ENCODE measurements around the gene DIABLO.
A peak's percentile ranks its signal among the peaks of the same experiment; 100 is the strongest.

DIABLO gene

DNA sequence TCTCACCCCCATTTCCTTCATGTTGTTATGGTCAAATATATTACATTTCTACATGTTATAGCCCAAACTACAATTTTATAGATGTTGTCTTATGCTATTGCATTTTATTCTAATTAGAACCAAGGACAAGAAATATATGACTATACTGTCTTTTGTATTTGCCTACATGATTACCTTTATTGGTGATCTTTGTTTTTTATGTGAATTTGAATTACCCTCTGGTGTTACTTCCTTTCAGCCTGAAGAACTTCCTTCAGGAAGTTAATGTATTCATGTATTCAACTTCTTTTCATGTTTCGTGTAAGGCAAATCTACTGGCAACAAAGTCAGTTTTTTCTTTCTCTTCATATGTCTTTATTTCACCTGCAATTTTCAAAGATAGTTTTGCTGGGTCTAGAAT is 31.0 kb downstream of the DIABLO start:
- no peaks in the 10 kb centered on the region for H3K79me1 ChIP-seq (ENCODE audit: low read length)
- no peak overlapping the region for H3K4me2 ChIP-seq (ENCODE audit: low read length)
- H3K27ac ChIP-seq (ENCODE audit: low read depth, low read length): no peak overlapping the region
- H3K4ac ChIP-seq (ENCODE audit: low read depth, low read length): no peak overlapping the region
- no peak overlapping the region for H4K12ac ChIP-seq (ENCODE audit: low read depth, low read length)
- no peaks in the 10 kb centered on the region for H3K79me2 ChIP-seq (ENCODE audit: control insufficient read depth, insufficient read depth, low read length, poor library complexity)
- no peak for DNase-seq
- H3K9ac ChIP-seq (ENCODE audit: low read length): no peak overlapping the region
- H2AK5ac ChIP-seq (ENCODE audit: low read length): no peak overlapping the region
- no peak overlapping the region for H3K4me3 ChIP-seq (ENCODE audit: low read depth, low read length)
- no peak overlapping the region for H2AFZ ChIP-seq (ENCODE audit: insufficient read depth, low read length, poor library complexity)
- H3K14ac ChIP-seq (ENCODE audit: low read length): no peak overlapping the region
- H3K27me3 ChIP-seq (ENCODE audit: insufficient read depth, low read length): no peaks in the 10 kb centered on the region
- no peak overlapping the region for H3K23ac ChIP-seq (ENCODE audit: low read length)
- no peaks in the 10 kb centered on the region for H3K36me3 ChIP-seq (ENCODE audit: control insufficient read depth in 1 of 2, insufficient read depth in 2 of 2, low read length in 2 of 2)
- no peaks in the 10 kb centered on the region for H3K4me1 ChIP-seq (ENCODE audit: control insufficient read depth in 1 of 2, insufficient read depth in 2 of 2, low read length in 2 of 2)
- H4K91ac ChIP-seq (ENCODE audit: low read depth, low read length): no peak overlapping the region
- H3K18ac ChIP-seq (ENCODE audit: low read length): no peak overlapping the region
- H4K8ac ChIP-seq (ENCODE audit: low read depth, low read length): no peak overlapping the region
- peaks cover 2% of the 10 kb centered on the region for H3K9me3 ChIP-seq (ENCODE audit: insufficient read depth, low read depth, low read length)
- no CpG with 5 or more reads among the region's 1 CpG for WGBS (ENCODE audit: extremely low coverage, insufficient coverage, insufficient read length)
- H2BK12ac ChIP-seq (ENCODE audit: low read length): no peak overlapping the region
- no peak overlapping the region for H2BK120ac ChIP-seq (ENCODE audit: insufficient read depth, low read length, poor library complexity)
- H2BK5ac ChIP-seq (ENCODE audit: low read depth, low read length, poor library complexity): no peak overlapping the region

DNA sequence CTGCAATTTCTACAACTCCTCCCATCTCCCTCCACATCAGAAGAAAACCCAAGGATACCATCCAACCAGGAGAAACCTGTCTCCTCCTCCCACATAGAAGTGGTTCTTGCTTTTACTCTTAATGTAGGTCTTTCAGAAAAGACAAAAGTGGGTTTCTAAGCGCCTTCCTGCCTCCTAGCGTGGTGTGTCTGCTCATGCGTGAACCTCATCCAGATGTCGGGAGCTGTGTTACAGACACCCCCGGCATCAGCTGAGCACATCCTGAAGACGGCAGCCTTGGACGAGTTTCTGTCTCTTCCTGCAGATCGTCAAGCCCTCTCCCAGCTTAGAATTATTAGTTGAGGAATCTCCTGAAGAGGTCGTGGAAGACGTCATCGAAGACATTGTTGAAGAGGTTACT is 33.4 kb downstream of the DIABLO start:
- WGBS (ENCODE audit: extremely low coverage, insufficient coverage, insufficient read length): no CpG with 5 or more reads among the region's 11 CpGs
- H3K79me2 ChIP-seq (ENCODE audit: control insufficient read depth, insufficient read depth, low read length, poor library complexity): no peaks in the 10 kb centered on the region
- no peak overlapping the region for H3K14ac ChIP-seq (ENCODE audit: low read length)
- H2BK12ac ChIP-seq (ENCODE audit: low read length): no peak overlapping the region
- no peak for DNase-seq
- no peak overlapping the region for H2AFZ ChIP-seq (ENCODE audit: insufficient read depth, low read length, poor library complexity)
- no peak overlapping the region for H2AK5ac ChIP-seq (ENCODE audit: low read length)
- H3K9me3 ChIP-seq (ENCODE audit: insufficient read depth, low read depth, low read length): peaks cover 2% of the 10 kb centered on the region
- H3K9ac ChIP-seq (ENCODE audit: low read length): no peak overlapping the region
- H4K91ac ChIP-seq (ENCODE audit: low read depth, low read length): no peak overlapping the region
- no peak overlapping the region for H4K12ac ChIP-seq (ENCODE audit: low read depth, low read length)
- no peaks in the 10 kb centered on the region for H3K4me1 ChIP-seq (ENCODE audit: control insufficient read depth in 1 of 2, insufficient read depth in 2 of 2, low read length in 2 of 2)
- H3K4me3 ChIP-seq (ENCODE audit: low read depth, low read length): no peak overlapping the region
- H3K4ac ChIP-seq (ENCODE audit: low read depth, low read length): no peak overlapping the region
- H3K4me2 ChIP-seq (ENCODE audit: low read length): no peak overlapping the region
- no peaks in the 10 kb centered on the region for H3K36me3 ChIP-seq (ENCODE audit: control insufficient read depth in 1 of 2, insufficient read depth in 2 of 2, low read length in 2 of 2)
- H3K27me3 ChIP-seq (ENCODE audit: insufficient read depth, low read length): no peaks in the 10 kb centered on the region
- no peak overlapping the region for H2BK5ac ChIP-seq (ENCODE audit: low read depth, low read length, poor library complexity)
- H4K8ac ChIP-seq (ENCODE audit: low read depth, low read length): no peak overlapping the region
- H3K27ac ChIP-seq (ENCODE audit: low read depth, low read length): no peak overlapping the region
- no peak overlapping the region for H2BK120ac ChIP-seq (ENCODE audit: insufficient read depth, low read length, poor library complexity)
- no peak overlapping the region for H3K23ac ChIP-seq (ENCODE audit: low read length)
- H3K79me1 ChIP-seq (ENCODE audit: low read length): no peaks in the 10 kb centered on the region
- H3K18ac ChIP-seq (ENCODE audit: low read length): no peak overlapping the region

GRCh38 chr12:122190842-122191668 is 34.8 kb downstream of the DIABLO start:
- WGBS (ENCODE audit: extremely low coverage, insufficient coverage, insufficient read length): no CpG with 5 or more reads among the region's 18 CpGs
- no peaks in the 10 kb centered on the region for H3K79me2 ChIP-seq (ENCODE audit: control insufficient read depth, insufficient read depth, low read length, poor library complexity)
- no peak overlapping the region for H3K18ac ChIP-seq (ENCODE audit: low read length)
- H3K14ac ChIP-seq (ENCODE audit: low read length): no peak overlapping the region
- no peak overlapping the region for H2BK5ac ChIP-seq (ENCODE audit: low read depth, low read length, poor library complexity)
- H3K27me3 ChIP-seq (ENCODE audit: insufficient read depth, low read length): no peaks in the 10 kb centered on the region
- peak; percentile 67 to 90 for DNase-seq
- no peak overlapping the region for H3K9ac ChIP-seq (ENCODE audit: low read length)
- H3K36me3 ChIP-seq (ENCODE audit: control insufficient read depth in 1 of 2, insufficient read depth in 2 of 2, low read length in 2 of 2): no peaks in the 10 kb centered on the region
- H3K4me3 ChIP-seq (ENCODE audit: low read depth, low read length): no peak overlapping the region
- H3K4ac ChIP-seq (ENCODE audit: low read depth, low read length): no peak overlapping the region
- no peaks in the 10 kb centered on the region for H3K79me1 ChIP-seq (ENCODE audit: low read length)
- no peaks in the 10 kb centered on the region for H3K4me1 ChIP-seq (ENCODE audit: control insufficient read depth in 1 of 2, insufficient read depth in 2 of 2, low read length in 2 of 2)
- no peak overlapping the region for H3K27ac ChIP-seq (ENCODE audit: low read depth, low read length)
- no peak overlapping the region for H4K8ac ChIP-seq (ENCODE audit: low read depth, low read length)
- no peak overlapping the region for H4K12ac ChIP-seq (ENCODE audit: low read depth, low read length)
- H2BK12ac ChIP-seq (ENCODE audit: low read length): no peak overlapping the region
- no peak overlapping the region for H3K4me2 ChIP-seq (ENCODE audit: low read length)
- peaks cover 2% of the 10 kb centered on the region for H3K9me3 ChIP-seq (ENCODE audit: insufficient read depth, low read depth, low read length)
- H2BK120ac ChIP-seq (ENCODE audit: insufficient read depth, low read length, poor library complexity): no peak overlapping the region
- no peak overlapping the region for H2AFZ ChIP-seq (ENCODE audit: insufficient read depth, low read length, poor library complexity)
- H2AK5ac ChIP-seq (ENCODE audit: low read length): no peak overlapping the region
- H3K23ac ChIP-seq (ENCODE audit: low read length): no peak overlapping the region
- no peak overlapping the region for H4K91ac ChIP-seq (ENCODE audit: low read depth, low read length)

DNA sequence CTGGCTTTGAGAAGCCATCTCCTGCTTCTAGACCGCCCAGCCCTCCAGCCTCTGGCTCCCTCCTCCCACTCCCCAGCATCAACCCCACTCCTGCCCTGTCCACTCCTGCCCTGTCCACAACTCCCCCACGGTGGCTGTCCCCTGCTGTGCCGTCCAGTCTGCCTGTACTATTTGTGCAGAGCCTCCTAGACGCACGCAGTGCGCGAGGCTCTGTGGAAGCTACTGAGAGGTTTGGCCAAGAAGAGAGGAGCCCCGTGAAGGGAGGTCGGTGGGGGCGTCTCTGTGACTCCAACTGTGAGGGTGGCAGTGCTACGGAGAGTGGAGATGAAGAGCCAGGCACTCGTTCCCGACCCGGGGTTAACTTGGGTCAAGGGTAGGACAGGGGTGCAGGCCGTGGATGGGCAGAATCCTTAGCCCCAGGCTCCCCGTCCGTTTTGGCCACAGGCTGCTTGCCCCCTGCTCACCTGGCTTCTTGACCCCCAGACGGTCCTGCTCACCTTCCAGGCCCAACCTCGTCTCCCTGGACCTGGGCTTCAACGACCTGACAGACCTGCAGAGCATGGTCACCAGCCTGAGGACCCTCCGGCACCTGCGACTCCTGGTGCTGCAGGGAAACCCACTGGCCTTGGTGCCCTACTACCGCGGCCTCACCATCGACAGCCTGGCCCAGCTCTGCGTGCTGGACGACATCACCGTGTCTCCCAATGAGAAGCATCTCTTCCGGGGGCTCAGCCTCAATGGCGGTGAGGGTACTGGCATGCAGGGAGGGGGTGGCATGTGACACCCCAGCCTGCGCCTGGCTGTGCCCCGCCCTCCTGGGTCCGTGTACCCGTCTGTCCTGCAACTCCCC is 36.0 kb downstream of the DIABLO start:
- Histone ChIP-seq H4K12ac (ENCODE audit: low read depth, low read length) (no peak overlapping the region), H2BK120ac (ENCODE audit: insufficient read depth, low read length, poor library complexity) (no peak overlapping the region), H3K79me1 (ENCODE audit: low read length) (no peaks in the 10 kb centered on the region), H3K18ac (ENCODE audit: low read length) (no peak overlapping the region), H2AFZ (ENCODE audit: insufficient read depth, low read length, poor library complexity) (no peak overlapping the region), H3K36me3 (ENCODE audit: control insufficient read depth in 1 of 2, insufficient read depth in 2 of 2, low read length in 2 of 2) (no peaks in the 10 kb centered on the region), H3K79me2 (ENCODE audit: control insufficient read depth, insufficient read depth, low read length, poor library complexity) (no peaks in the 10 kb centered on the region), H2BK12ac (ENCODE audit: low read length) (no peak overlapping the region), H4K91ac (ENCODE audit: low read depth, low read length) (no peak overlapping the region), H2BK5ac (ENCODE audit: low read depth, low read length, poor library complexity) (no peak overlapping the region), H3K4ac (ENCODE audit: low read depth, low read length) (no peak overlapping the region), H3K4me2 (ENCODE audit: low read length) (no peak overlapping the region), H3K9ac (ENCODE audit: low read length) (no peak overlapping the region), H3K27ac (ENCODE audit: low read depth, low read length) (no peak overlapping the region), H3K4me3 (ENCODE audit: low read depth, low read length) (no peak overlapping the region), H3K14ac (ENCODE audit: low read length) (no peak overlapping the region), H3K23ac (ENCODE audit: low read length) (no peak overlapping the region), H3K4me1 (ENCODE audit: control insufficient read depth in 1 of 2, insufficient read depth in 2 of 2, low read length in 2 of 2) (no peaks in the 10 kb centered on the region), H3K9me3 (ENCODE audit: insufficient read depth, low read depth, low read length) (peaks cover 2% of the 10 kb centered on the region), H3K27me3 (ENCODE audit: insufficient read depth, low read length) (no peaks in the 10 kb centered on the region), H2AK5ac (ENCODE audit: low read length) (no peak overlapping the region), H4K8ac (ENCODE audit: low read depth, low read length) (no peak overlapping the region)
- no peak for DNase-seq
- no CpG with 5 or more reads among the region's 34 CpGs for WGBS (ENCODE audit: extremely low coverage, insufficient coverage, insufficient read length)

Data from trophoblast cell (in vitro differentiated cells and primary cell).